Measurements from ENCODE around the gene FOXD4.
"Not testable (repeated sequence)": the region's sequence is repeated elsewhere in the genome, so short reads cannot be mapped to it uniquely, and the experiment has no call there.

The FOXD4 gene

GRCh38 chr9:108742-109495 is 9.3 kb downstream of the FOXD4 start:
- H3K27me3 ChIP-seq (replicated peaks; ENCODE audit: control insufficient read depth, insufficient read depth, low read length); H3K4me3 ChIP-seq (replicated peaks; ENCODE audit: low read depth, low read length); H3K36me3 ChIP-seq (ENCODE audit: control insufficient read depth, insufficient read depth, low read length); DNase-seq (ENCODE audit: extremely low read depth, insufficient read length): not testable (repeated sequence)

- not testable (repeated sequence) for DNase-seq (ENCODE audit: extremely low read depth, insufficient read length); H3K27me3 ChIP-seq (replicated peaks; ENCODE audit: control insufficient read depth, insufficient read depth, low read length); H3K36me3 ChIP-seq (ENCODE audit: control insufficient read depth, insufficient read depth, low read length); H3K4me3 ChIP-seq (replicated peaks; ENCODE audit: low read depth, low read length)
Observed at GRCh38 chr9:105991-106390, 12.2 kb downstream of the FOXD4 start.

DNA sequence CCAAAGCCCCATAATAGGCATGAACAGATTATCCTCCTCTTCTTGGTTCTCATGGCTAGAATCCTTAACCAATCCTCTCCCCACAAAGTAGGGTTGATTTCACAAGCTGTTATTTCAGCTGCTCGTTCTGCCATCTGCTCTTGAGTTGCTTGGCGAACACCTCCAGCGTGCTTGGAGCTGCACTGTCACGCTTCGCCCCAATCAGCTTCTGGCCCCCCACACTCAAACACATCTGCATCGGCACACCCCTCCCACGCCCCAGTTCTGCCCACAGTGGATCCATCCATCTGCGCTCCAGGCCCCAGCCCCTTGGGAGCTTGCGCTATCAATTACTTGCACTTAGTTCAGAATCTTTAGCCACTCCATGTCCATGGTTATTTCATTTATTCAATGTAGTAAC is 17.8 kb downstream of the FOXD4 start:
- H3K27me3 ChIP-seq (replicated peaks; ENCODE audit: control insufficient read depth, insufficient read depth, low read length); H3K36me3 ChIP-seq (ENCODE audit: control insufficient read depth, insufficient read depth, low read length); H3K4me3 ChIP-seq (replicated peaks; ENCODE audit: low read depth, low read length); DNase-seq (ENCODE audit: extremely low read depth, insufficient read length): not testable (repeated sequence)

DNA sequence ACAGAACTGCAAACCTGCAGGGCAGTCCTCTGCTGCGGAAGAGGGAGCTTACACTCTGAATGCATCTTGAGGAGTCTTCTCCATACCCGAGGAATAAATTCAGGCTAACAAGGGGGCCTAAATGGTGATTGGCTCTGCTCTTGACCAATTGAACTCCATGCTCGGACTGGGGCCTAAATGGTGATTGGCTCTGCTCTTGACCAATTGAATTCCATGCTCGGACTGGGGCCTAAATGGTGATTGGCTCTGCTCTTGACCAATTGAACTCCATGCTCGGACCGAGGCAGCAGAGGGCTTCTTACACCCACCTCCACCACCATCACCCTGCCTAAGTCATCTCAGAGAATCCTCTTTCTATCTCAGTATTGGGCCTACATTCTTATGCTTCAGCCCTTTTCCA is 18.4 kb downstream of the FOXD4 start:
- H3K36me3 ChIP-seq (ENCODE audit: control insufficient read depth, insufficient read depth, low read length); DNase-seq (ENCODE audit: extremely low read depth, insufficient read length); H3K4me3 ChIP-seq (replicated peaks; ENCODE audit: low read depth, low read length); H3K27me3 ChIP-seq (replicated peaks; ENCODE audit: control insufficient read depth, insufficient read depth, low read length): not testable (repeated sequence)

GRCh38 chr9:98775-99174 is 19.4 kb downstream of the FOXD4 start:
- not testable (repeated sequence) for H3K36me3 ChIP-seq (ENCODE audit: control insufficient read depth, insufficient read depth, low read length); DNase-seq (ENCODE audit: extremely low read depth, insufficient read length); H3K4me3 ChIP-seq (replicated peaks; ENCODE audit: low read depth, low read length); H3K27me3 ChIP-seq (replicated peaks; ENCODE audit: control insufficient read depth, insufficient read depth, low read length)

- not testable (repeated sequence) for H3K36me3 ChIP-seq (ENCODE audit: control insufficient read depth, insufficient read depth, low read length); H3K27me3 ChIP-seq (replicated peaks; ENCODE audit: control insufficient read depth, insufficient read depth, low read length); DNase-seq (ENCODE audit: extremely low read depth, insufficient read length); H3K4me3 ChIP-seq (replicated peaks; ENCODE audit: low read depth, low read length)
Observed at GRCh38 chr9:94992-95391, 23.2 kb downstream of the FOXD4 start.

DNA sequence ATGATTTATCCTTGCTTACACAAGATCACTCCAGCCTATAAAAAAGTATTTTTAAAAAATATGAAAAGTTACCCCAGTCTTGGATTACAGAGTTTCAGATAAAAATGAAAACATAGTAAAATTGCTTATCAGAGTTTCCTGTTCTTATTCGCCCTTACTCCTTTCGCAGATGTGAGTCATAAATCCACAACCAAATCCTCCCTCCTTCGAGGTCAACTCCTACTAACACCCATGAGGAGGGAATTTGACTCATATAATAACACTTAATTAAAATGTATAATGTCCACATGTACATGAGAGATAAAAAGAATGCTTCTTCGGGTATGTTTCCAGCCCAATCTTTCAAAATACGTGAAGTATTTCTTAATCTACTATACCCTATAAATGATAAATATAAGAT is 23.9 kb downstream of the FOXD4 start:
- H3K27me3 ChIP-seq (replicated peaks; ENCODE audit: control insufficient read depth, insufficient read depth, low read length); H3K4me3 ChIP-seq (replicated peaks; ENCODE audit: low read depth, low read length); DNase-seq (ENCODE audit: extremely low read depth, insufficient read length); H3K36me3 ChIP-seq (ENCODE audit: control insufficient read depth, insufficient read depth, low read length): not testable (repeated sequence)

DNA sequence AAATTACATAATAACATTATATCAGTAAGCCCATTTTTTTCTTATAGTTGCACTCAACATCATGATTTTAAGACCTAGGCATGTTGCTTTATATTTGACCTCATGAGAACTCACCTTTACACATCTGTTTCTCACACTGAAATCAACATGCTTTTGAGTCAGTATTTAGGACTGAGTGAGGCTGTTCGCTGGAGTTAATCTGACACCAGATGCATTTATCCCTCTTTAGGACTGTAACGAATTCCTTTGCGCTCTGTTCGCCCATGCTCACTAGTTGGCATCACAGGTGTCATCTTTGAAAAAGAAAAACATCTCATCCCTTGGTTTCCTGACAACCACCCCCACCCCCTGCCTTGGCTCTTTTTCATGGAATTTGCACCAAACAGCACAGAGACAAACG is 24.3 kb downstream of the FOXD4 start:
- not testable (repeated sequence) for H3K4me3 ChIP-seq (replicated peaks; ENCODE audit: low read depth, low read length); H3K36me3 ChIP-seq (ENCODE audit: control insufficient read depth, insufficient read depth, low read length); H3K27me3 ChIP-seq (replicated peaks; ENCODE audit: control insufficient read depth, insufficient read depth, low read length); DNase-seq (ENCODE audit: extremely low read depth, insufficient read length)

- DNase-seq (ENCODE audit: extremely low read depth, insufficient read length); H3K27me3 ChIP-seq (replicated peaks; ENCODE audit: control insufficient read depth, insufficient read depth, low read length); H3K4me3 ChIP-seq (replicated peaks; ENCODE audit: low read depth, low read length); H3K36me3 ChIP-seq (ENCODE audit: control insufficient read depth, insufficient read depth, low read length): not testable (repeated sequence)
Observed at GRCh38 chr9:90851-91250, 27.4 kb downstream of the FOXD4 start.

- DNase-seq (ENCODE audit: extremely low read depth, insufficient read length); H3K4me3 ChIP-seq (replicated peaks; ENCODE audit: low read depth, low read length); H3K27me3 ChIP-seq (replicated peaks; ENCODE audit: control insufficient read depth, insufficient read depth, low read length); H3K36me3 ChIP-seq (ENCODE audit: control insufficient read depth, insufficient read depth, low read length): not testable (repeated sequence)
Observed at GRCh38 chr9:88396-89037, 29.7 kb downstream of the FOXD4 start.

- H3K4me3 ChIP-seq (replicated peaks; ENCODE audit: low read depth, low read length); DNase-seq (ENCODE audit: extremely low read depth, insufficient read length); H3K36me3 ChIP-seq (ENCODE audit: control insufficient read depth, insufficient read depth, low read length); H3K27me3 ChIP-seq (replicated peaks; ENCODE audit: control insufficient read depth, insufficient read depth, low read length): not testable (repeated sequence)
Observed at GRCh38 chr9:87860-88259, 30.4 kb downstream of the FOXD4 start.

DNA sequence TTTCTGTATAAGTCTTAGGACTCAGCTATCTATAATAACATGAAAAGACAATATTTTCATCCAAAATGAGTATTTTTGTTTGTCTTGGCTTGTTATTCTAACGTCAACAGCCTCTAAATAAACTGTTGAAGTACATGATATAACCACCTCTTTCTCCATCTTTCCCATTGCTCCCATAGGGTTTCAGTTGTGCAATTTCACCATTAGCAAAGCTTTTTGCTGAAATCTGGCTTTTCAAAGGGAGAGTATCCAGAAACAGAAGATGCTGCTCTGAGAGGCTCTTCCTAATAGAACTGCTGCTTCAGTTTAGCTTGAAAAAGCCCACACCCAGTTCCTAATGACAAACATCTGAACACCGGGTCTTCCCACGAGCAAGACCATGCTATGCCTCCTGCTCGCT is 31.1 kb downstream of the FOXD4 start:
- not testable (repeated sequence) for H3K36me3 ChIP-seq (ENCODE audit: control insufficient read depth, insufficient read depth, low read length); H3K4me3 ChIP-seq (replicated peaks; ENCODE audit: low read depth, low read length); H3K27me3 ChIP-seq (replicated peaks; ENCODE audit: control insufficient read depth, insufficient read depth, low read length); DNase-seq (ENCODE audit: extremely low read depth, insufficient read length)

- not testable (repeated sequence) for H3K27me3 ChIP-seq (replicated peaks; ENCODE audit: control insufficient read depth, insufficient read depth, low read length); DNase-seq (ENCODE audit: extremely low read depth, insufficient read length); H3K4me3 ChIP-seq (replicated peaks; ENCODE audit: low read depth, low read length); H3K36me3 ChIP-seq (ENCODE audit: control insufficient read depth, insufficient read depth, low read length)
Observed at GRCh38 chr9:86697-87096, 31.5 kb downstream of the FOXD4 start.

- H3K4me3 ChIP-seq (replicated peaks; ENCODE audit: low read depth, low read length); H3K36me3 ChIP-seq (ENCODE audit: control insufficient read depth, insufficient read depth, low read length); H3K27me3 ChIP-seq (replicated peaks; ENCODE audit: control insufficient read depth, insufficient read depth, low read length); DNase-seq (ENCODE audit: extremely low read depth, insufficient read length): not testable (repeated sequence)
Observed at GRCh38 chr9:82932-83689, 35.1 kb downstream of the FOXD4 start.
